Neural cell (in vitro differentiated cells): ENCODE measurements around the gene GRB14. TPM values are rescaled to one million over a fixed set of nuclear protein-coding genes. Genes with fewer than 3 reads are reported as not detected.
"Not testable (repeated sequence)": the region's sequence is repeated elsewhere in the genome, so short reads cannot be mapped to it uniquely, and the experiment has no call there.

Experiments
- H2AFZ ChIP-seq: fragments of 200-600, 300-800 bp; sonication (generic), shearing (Covaris generic); 2 replicates; pipeline ENCODE4 v1.6.0; 2014; ENCODE audit warnings: low read depth, mild to moderate bottlenecking, antibody characterized with exemption, low read length, moderate library complexity
- H3F3A ChIP-seq: fragments of 200-600 bp; shearing (Covaris generic); 2 replicates; pipeline ENCODE4 v1.6.1; 2016; ENCODE audit warnings: mild to moderate bottlenecking, moderate library complexity, mixed read lengths, antibody characterized with exemption, low read length; ENCODE audit not compliant: insufficient read depth, poor library complexity, severe bottlenecking
- H3K27ac ChIP-seq: fragments of 200-600, 300-800 bp; sonication (generic), shearing (Covaris generic); 2 replicates; pipeline ENCODE4 v1.5.1; 2014; ENCODE audit warnings: mild to moderate bottlenecking, low read length, moderate library complexity
- H3K27me3 ChIP-seq: fragments of 300-800, 200-600 bp; sonication (generic), shearing (Covaris generic); 2 replicates; pipeline ENCODE4 v1.6.0; 2014; ENCODE audit warnings: mild to moderate bottlenecking, low read depth, low read length, moderate library complexity; ENCODE audit not compliant: insufficient read depth
- H3K36me3 ChIP-seq: fragments of 300-800, 200-600 bp; sonication (generic), shearing (Covaris generic); 2 replicates; pipeline ENCODE4 v1.5.1; 2014; ENCODE audit warnings: mild to moderate bottlenecking, antibody characterized with exemption, low read length, moderate library complexity; ENCODE audit not compliant: insufficient read depth
- H3K4me2 ChIP-seq: fragments of 300-800, 200-600 bp; sonication (generic), shearing (Covaris generic); 2 replicates; pipeline ENCODE4 v1.6.0; 2014; ENCODE audit warnings: mild to moderate bottlenecking, low read length
- H3K4me3 ChIP-seq: fragments of 300-800, 200-600 bp; sonication (generic), shearing (Covaris generic); 2 replicates; pipeline ENCODE4 v1.5.1; 2014; ENCODE audit warnings: mild to moderate bottlenecking, low read length, moderate library complexity
- H3K79me2 ChIP-seq: fragments of 200-600 bp; shearing (Covaris generic); replicated peaks from 2 replicates; pipeline ENCODE4 v1.6.0; 2014; ENCODE audit warnings: mild to moderate bottlenecking, low read length, moderate library complexity; ENCODE audit not compliant: insufficient read depth
- H3K9ac ChIP-seq: fragments of 300-800, 200-600 bp; sonication (generic), shearing (Covaris generic); 2 replicates; pipeline ENCODE4 v1.6.1; 2016; ENCODE audit warnings: mild to moderate bottlenecking, low read length, mixed read lengths
- H3K9me2 ChIP-seq: fragments of 200-600 bp; shearing (Covaris generic); 2 replicates; pipeline ENCODE4 v1.6.1; 2016; ENCODE audit warnings: mild to moderate bottlenecking, low read length, mixed read lengths; ENCODE audit not compliant: insufficient read depth
- H3K9me3 ChIP-seq: fragments of 200-600, 300-800 bp; sonication (generic), shearing (Covaris generic); 2 replicates; pipeline ENCODE4 v1.6.1; 2016; ENCODE audit warnings: mild to moderate bottlenecking, mixed run types, low read length, moderate library complexity, mixed read lengths
- H4K20me1 ChIP-seq: fragments of 200-600 bp; shearing (Covaris generic); 2 replicates; pipeline ENCODE4 v1.6.1; 2016; ENCODE audit warnings: mild to moderate bottlenecking, mixed run types; ENCODE audit not compliant: insufficient read depth
- CTCF ChIP-seq: fragments of 450-650 bp; IDR thresholded peaks from 2 replicates; pipeline ENCODE4 v1.5.1; 2014; ENCODE audit warnings: antibody characterized with exemption, mild to moderate bottlenecking, moderate library complexity; ENCODE audit not compliant: poor library complexity, severe bottlenecking
- EP300 ChIP-seq: fragments of 450-650 bp; conservative IDR thresholded peaks from 2 replicates; pipeline ENCODE4 v1.6.1; 2014; ENCODE audit warnings: antibody characterized with exemption, mild to moderate bottlenecking, moderate library complexity; ENCODE audit not compliant: poor library complexity, severe bottlenecking
- EZH2 ChIP-seq: fragments of 200-600, 300-800 bp; shearing (Covaris generic), sonication (generic); IDR thresholded peaks from 2 replicates; pipeline ENCODE4 v1.6.1; 2014; ENCODE audit warnings: antibody characterized with exemption, low read length, borderline replicate concordance, mild to moderate bottlenecking; ENCODE audit not compliant: insufficient read depth, poor library complexity, severe bottlenecking
- MXI1 ChIP-seq: fragments of 450-650 bp; conservative IDR thresholded peaks from 2 replicates; pipeline ENCODE4 v1.6.1; 2014; ENCODE audit warnings: antibody characterized with exemption, mild to moderate bottlenecking; ENCODE audit not compliant: poor library complexity, severe bottlenecking
- POLR2AphosphoS5 ChIP-seq: IDR thresholded peaks from 2 replicates; pipeline ENCODE4 v1.6.1; 2012
- RAD21 ChIP-seq: fragments of 450-650 bp; conservative IDR thresholded peaks from 2 replicates; pipeline ENCODE4 v1.6.1; 2014; ENCODE audit warnings: antibody characterized with exemption, mild to moderate bottlenecking, moderate library complexity
- REST ChIP-seq: IDR thresholded peaks from 2 replicates; pipeline ENCODE4 v1.6.1; 2012; ENCODE audit warnings: borderline replicate concordance
- SMC3 ChIP-seq: fragments of 450-650 bp; conservative IDR thresholded peaks from 2 replicates; pipeline ENCODE4 v1.6.1; 2014; ENCODE audit warnings: antibody characterized with exemption, mild to moderate bottlenecking, moderate library complexity; ENCODE audit not compliant: poor library complexity
- TAF1 ChIP-seq: IDR thresholded peaks from 2 replicates; pipeline ENCODE4 v1.6.1; 2012; ENCODE audit warnings: low read depth
- polyA plus RNA-seq: library from polyadenylated mRNA; depleted of rRNA; stranded (reverse); fragments of >200 nt; gene quantifications from 2 replicates; pipeline ENCODE4 v1.2.3, GENCODE V29; 2014

Gene GRB14
- polyA plus RNA-seq, 1 donor from 2014 or later, result 4.5 TPM

- not testable (repeated sequence) for H3K27me3 ChIP-seq, H2AFZ ChIP-seq, H3K36me3 ChIP-seq, H3K4me2 ChIP-seq, H3K9me2 ChIP-seq, H3K79me2 ChIP-seq, H3K9me3 ChIP-seq, H3K9ac ChIP-seq, H3F3A ChIP-seq, H3K27ac ChIP-seq, H3K4me3 ChIP-seq, H4K20me1 ChIP-seq
Observed at GRCh38 chr2:164465047-164465446, 156.2 kb downstream of the GRB14 start.

GRCh38 chr2:164464376-164464775 is 156.9 kb downstream of the GRB14 start:
- Histone ChIP-seq H2AFZ (no peak overlapping the region), H3K27ac (no peak overlapping the region), H3F3A (no peaks in the 10 kb centered on the region), H3K27me3 (no peaks in the 10 kb centered on the region), H4K20me1 (no peaks in the 10 kb centered on the region), H3K9me3 (no peaks in the 10 kb centered on the region), H3K4me3 (no peak overlapping the region), H3K79me2 (no peaks in the 10 kb centered on the region), H3K9ac (no peak overlapping the region), H3K36me3 (no peaks in the 10 kb centered on the region), H3K4me2 (no peak overlapping the region), H3K9me2 (no peaks in the 10 kb centered on the region)
- no peak for TF ChIP-seq MXI1
- no peak for TF ChIP-seq CTCF
- TF ChIP-seq EZH2, result no peak
- TF ChIP-seq POLR2AphosphoS5, result no peak
- no peak for TF ChIP-seq RAD21
- no peak for TF ChIP-seq REST
- no peak for TF ChIP-seq SMC3
- no peak for TF ChIP-seq TAF1
- TF ChIP-seq EP300, result no peak

GRCh38 chr2:164458792-164459191 is 162.5 kb downstream of the GRB14 start:
- Histone ChIP-seq H3K9me3 (no peaks in the 10 kb centered on the region), H3K4me2 (no peak overlapping the region), H4K20me1 (no peaks in the 10 kb centered on the region), H3K79me2 (no peaks in the 10 kb centered on the region), H3K27me3 (no peaks in the 10 kb centered on the region), H3F3A (peaks cover 3% of the 10 kb centered on the region), H2AFZ (no peak overlapping the region), H3K27ac (no peak overlapping the region), H3K36me3 (no peaks in the 10 kb centered on the region), H3K9me2 (no peaks in the 10 kb centered on the region), H3K9ac (no peak overlapping the region), H3K4me3 (no peak overlapping the region)
- TF ChIP-seq RAD21 (no peak), REST (no peak), MXI1 (no peak), EP300 (no peak), TAF1 (no peak), POLR2AphosphoS5 (no peak), SMC3 (no peak), CTCF (no peak), EZH2 (no peak)
